Right renal cortex interstitium (tissue), 3 donors: ENCODE results near the gene MAEL. TPM values are rescaled to one million over a fixed set of nuclear protein-coding genes. Genes with fewer than 3 reads are reported as not detected.

Source experiments
- DNase-seq, 3 donors: peaks; one replicate each; pipeline ENCODE4 v3.0.0-alpha.2; 2013; ENCODE audit warnings: low read depth in 3 of 3, low spot score in 2 of 3
- polyA plus RNA-seq, 3 donors: library from polyadenylated mRNA; unstranded; fragments of 120-200 nt; gene quantifications; one replicate each; pipeline ENCODE4 v1.2.1, GENCODE V29; 2013; ENCODE audit not compliant: insufficient read length in 3 of 3

Gene MAEL
- polyA plus RNA-seq = 1 to 10 TPM; 2.2 to 2.6 (median 2.5) TPM

GRCh38 chr1:166988974-166989515 is at the start of gene MAEL:
MAEL (plus strand) TSS chr1:166989280; CDS start chr1:166989353, 73 bp downstream.
- no peak for DNase-seq

- no peak for DNase-seq
Measured at GRCh38 chr1:166939741-166940375, 49.2 kb upstream of the MAEL start.

- DNase-seq = no peak
Measured at GRCh38 chr1:166944186-166944967, 44.7 kb upstream of the MAEL start.

GRCh38 chr1:166947398-166948043 is 41.6 kb upstream of the MAEL start:
- DNase-seq = peak in 2 of 3 donors; percentile 56 to 72

- DNase-seq = no peak
Measured at GRCh38 chr1:166948856-166949350, 40.2 kb upstream of the MAEL start.

GRCh38 chr1:166950156-166950555 is 38.9 kb upstream of the MAEL start:
- no peak for DNase-seq

GRCh38 chr1:166951050-166951449 is 38.0 kb upstream of the MAEL start:
- no peak for DNase-seq

- DNase-seq = no peak
Measured at GRCh38 chr1:166952002-166952746, 36.9 kb upstream of the MAEL start.

GRCh38 chr1:166953491-166953890 is 35.6 kb upstream of the MAEL start:
- no peak for DNase-seq

- no peak for DNase-seq
Measured at GRCh38 chr1:166956057-166956850, 32.8 kb upstream of the MAEL start.

- DNase-seq = no peak
Measured at GRCh38 chr1:166956872-166957271, 32.2 kb upstream of the MAEL start.

- no peak for DNase-seq
Measured at GRCh38 chr1:166960858-166961474, 28.1 kb upstream of the MAEL start.

GRCh38 chr1:166969074-166969677 is 19.9 kb upstream of the MAEL start:
- DNase-seq = no peak

GRCh38 chr1:166971252-166971651 is 17.8 kb upstream of the MAEL start:
- DNase-seq = no peak

GRCh38 chr1:166972193-166972592 is 16.9 kb upstream of the MAEL start:
- no peak for DNase-seq

- DNase-seq = no peak
Measured at GRCh38 chr1:166972826-166973225, 16.3 kb upstream of the MAEL start.

GRCh38 chr1:166974647-166975345 is 14.3 kb upstream of the MAEL start:
- DNase-seq = no peak
